GM18505 (cell line): ENCODE data around the gene DYRK3.

Source experiments
- ATAC-seq: cut with Tn5 transposase; IDR thresholded peaks from one replicate; pipeline ENCODE4 v1.9.1; 2021; ENCODE audit not compliant: unreplicated experiment
- POLR2A ChIP-seq: IDR thresholded peaks from 4 replicates; pipeline ENCODE4 v1.6.1; 2011; ENCODE audit warnings: borderline replicate concordance; ENCODE audit not compliant: insufficient read depth, insufficient read length; ENCODE audit errors: extremely low read depth

DYRK3 gene

GRCh38 chr1:206672844-206673758, 37.8 kb downstream of the DYRK3 start:
- TF ChIP-seq POLR2A: no peak
- no peak for ATAC-seq

- ATAC-seq: no peak
- TF ChIP-seq POLR2A: no peak
These were observed 38.9 kb downstream of the DYRK3 start for GRCh38 chr1:206674236-206674635.

- ATAC-seq: no peak
- TF ChIP-seq POLR2A: no peak
These were observed 39.4 kb downstream of the DYRK3 start for GRCh38 chr1:206674745-206675175.

GRCh38 chr1:206676499-206676898, 41.2 kb downstream of the DYRK3 start:
- ATAC-seq: no peak
- no peak for TF ChIP-seq POLR2A

- TF ChIP-seq POLR2A: no peak
- no peak for ATAC-seq
These were observed 43.2 kb downstream of the DYRK3 start for GRCh38 chr1:206678490-206678889.

- ATAC-seq: peak; percentile 64
- TF ChIP-seq POLR2A: no peak
These were observed 44.4 kb downstream of the DYRK3 start for GRCh38 chr1:206679738-206680211.

GRCh38 chr1:206680279-206680678, 44.9 kb downstream of the DYRK3 start:
- no peak for ATAC-seq
- TF ChIP-seq POLR2A: no peak

GRCh38 chr1:206681359-206681758, 46.0 kb downstream of the DYRK3 start:
- TF ChIP-seq POLR2A: no peak
- no peak for ATAC-seq

- TF ChIP-seq POLR2A: no peak
- ATAC-seq: no peak
These were observed 46.8 kb downstream of the DYRK3 start for GRCh38 chr1:206682111-206682510.

- no peak for ATAC-seq
These were observed 48.0 kb downstream of the DYRK3 start for GRCh38 chr1:206683313-206683712.

GRCh38 chr1:206684003-206684402, 48.7 kb downstream of the DYRK3 start:
- no peak for TF ChIP-seq POLR2A
- no peak for ATAC-seq

More at GRCh38 chr1:206683313-206683712, 48.0 kb downstream of the DYRK3 start:
- TF ChIP-seq POLR2A: no peak

GRCh38 chr1:206684478-206685333, 49.4 kb downstream of the DYRK3 start, which contains the start of gene MAPKAPK2:
Gene MAPKAPK2, plus strand, starts transcription at chr1:206684905. Its CDS starts 325 bp downstream, at chr1:206685230.
- no peak for TF ChIP-seq POLR2A
- peak; percentile 42 for ATAC-seq

GRCh38 chr1:206685334-206685768, 50.0 kb downstream of the DYRK3 start:
- TF ChIP-seq POLR2A: no peak
- ATAC-seq: peak; percentile 36
